Panc1 (cell line): ENCODE measurements around the gene TLE5.

ENCODE experiments used
- CTCF ChIP-seq: fragments of 450-650 bp; IDR thresholded peaks from 2 replicates; pipeline ENCODE4 v1.5.1; 2017; ENCODE audit warnings: mild to moderate bottlenecking
- POLR2AphosphoS5 ChIP-seq: IDR thresholded peaks from 2 replicates; pipeline ENCODE4 v1.6.1; 2012; ENCODE audit warnings: mild to moderate bottlenecking, low read depth, low read length, moderate library complexity
- REST ChIP-seq, 2 experiments: IDR thresholded peaks; 2 replicates each; pipeline ENCODE4 v1.6.1; 2011 to 2012; ENCODE audit warnings: low read depth in 2 of 2, control low read depth in 1 of 2, low read length in 1 of 2, mild to moderate bottlenecking in 1 of 2, moderate library complexity in 1 of 2; ENCODE audit not compliant: insufficient read depth in 1 of 2
- SIN3A ChIP-seq: IDR thresholded peaks from 2 replicates; pipeline ENCODE4 v1.6.1; 2012; ENCODE audit warnings: low read depth, mild to moderate bottlenecking, low read length, moderate library complexity, borderline replicate concordance; ENCODE audit not compliant: insufficient read depth

GRCh38 chr19:3015126-3016057 lies 46.9 kb downstream of the TLE5 start:
- TF ChIP-seq REST (IDR thresholded peaks at IDR 0.05; ENCODE audit: insufficient read depth in 1 of 2, low read depth in 2 of 2, low read length in 1 of 2): no peak
- no peak for TF ChIP-seq CTCF
- no peak for TF ChIP-seq SIN3A
- TF ChIP-seq POLR2AphosphoS5: no peak
